ENCODE results near the gene CEPT1. TPM values are rescaled to one million over a fixed set of nuclear protein-coding genes. Genes with fewer than 3 reads are reported as not detected.

CEPT1 gene
- total and polyA plus RNA-seq, 5 experiments from 2014 or later = 18.0 to 59.9 (median 28.6) TPM

- POLR2A ChIA-PET = interaction anchor here (0.7 to 2.0 kb wide), 2 partner anchors 12 to 170 kb away, joined by 3 to 5 read pairs; no protein-coding TSS in a partner anchor
- peaks cover 14 to 80% (median 35%) of the 10 kb centered on the region in 4 donors for H3K4me1 Mint-ChIP-seq
- H3K27ac Mint-ChIP-seq = peak overlapping the region in 5 of 10 donors; percentile 17 to 74 (median 39)
- no peaks in the 10 kb centered on the region for H3K9me3 Mint-ChIP-seq
- ATAC-seq (no peak), DNase-seq (no peak)
- peaks cover 0 to 63% (median 27%) of the 10 kb centered on the region in 3 donors for H3K36me3 Mint-ChIP-seq
- H3K27me3 Mint-ChIP-seq = no peaks in the 10 kb centered on the region
- H3K4me3 Mint-ChIP-seq = peak overlapping the region in 1 of 10 donors; percentile 4
These were observed 8.3 kb upstream of the CEPT1 start for GRCh38 chr1:111131693-111132092.

- peaks cover 9 to 76% (median 28%) of the 10 kb centered on the region in 4 donors for H3K4me1 Mint-ChIP-seq
These were observed 6.2 kb upstream of the CEPT1 start for GRCh38 chr1:111133866-111134265.

DNA sequence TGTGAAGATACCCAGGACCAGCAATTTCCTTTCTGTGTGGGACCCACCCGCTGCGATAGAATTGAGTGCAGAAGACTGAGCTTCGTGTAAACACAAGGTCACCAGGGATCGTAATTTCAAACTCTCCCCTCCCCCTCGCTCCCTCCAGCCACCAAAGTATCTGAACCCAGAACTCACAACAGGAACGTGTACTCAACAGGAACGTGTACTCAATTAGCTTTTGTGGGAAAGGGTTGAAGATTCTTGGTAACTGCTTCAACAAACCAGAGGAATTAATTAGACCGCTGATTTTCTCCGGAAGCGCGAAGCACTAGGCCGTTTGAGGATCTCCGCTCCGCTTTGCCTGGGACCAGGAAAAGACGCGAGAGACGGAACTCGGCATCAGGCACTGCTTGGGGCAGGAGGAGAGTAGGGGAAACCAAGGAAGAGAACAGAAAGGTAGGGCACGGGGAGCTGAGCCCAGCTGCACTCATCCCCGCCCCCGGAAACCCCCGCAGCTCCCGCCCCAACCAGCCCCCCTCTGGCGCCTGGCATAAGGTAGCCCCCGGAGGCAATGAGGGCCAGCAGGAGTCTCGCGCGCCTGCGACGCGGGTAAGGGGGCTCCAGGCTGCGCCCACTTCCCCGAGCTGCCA, 583 bp upstream of the CEPT1 start:
- POLR2A ChIA-PET = interaction anchor here (0.6 to 4.8 kb wide), 22 partner anchors 9 to 264 kb away, joined by 3 to 22 read pairs (median 6); partner anchors contain the start of gene LRIF1
- ATAC-seq (peak; percentile 74), DNase-seq (peak in 8 of 10 donors; percentile 12 to 79 (median 55))
- peaks cover 0 to 29% (median 10%) of the 10 kb centered on the region in 3 donors for H3K36me3 Mint-ChIP-seq
- H3K9me3 Mint-ChIP-seq = no peaks in the 10 kb centered on the region
- peak overlapping the region; percentile 96 to 100 (median 98) for H3K27ac Mint-ChIP-seq
- no peaks in the 10 kb centered on the region for H3K27me3 Mint-ChIP-seq
- peak overlapping the region; percentile 91 to 100 (median 100) for H3K4me3 Mint-ChIP-seq
- peaks cover 20 to 78% (median 52%) of the 10 kb centered on the region in 4 donors for H3K4me1 Mint-ChIP-seq

More at GRCh38 chr1:111133866-111134265, 6.2 kb upstream of the CEPT1 start:
- Mint-ChIP-seq H3K27me3 (no peaks in the 10 kb centered on the region), H3K36me3 (peaks cover 0 to 54% (median 17%) of the 10 kb centered on the region in 3 donors), H3K9me3 (no peaks in the 10 kb centered on the region), H3K4me3 (peak overlapping the region in 1 of 10 donors; percentile 22), H3K27ac (peak overlapping the region in 7 of 10 donors; percentile 0 to 79 (median 48))
- ATAC-seq (no peak), DNase-seq (no peak)
- POLR2A ChIA-PET = no interaction called here

GRCh38 chr1:111140680-111140967, 601 bp downstream of the CEPT1 start:
- POLR2A ChIA-PET = interaction anchor here (1.0 to 4.8 kb wide), 10 partner anchors 10 to 86 kb away, joined by 3 to 22 read pairs (median 11); no protein-coding TSS in a partner anchor
- H3K4me1 Mint-ChIP-seq = peaks cover 22 to 73% (median 54%) of the 10 kb centered on the region in 4 donors
- peak overlapping the region in 9 of 10 donors; percentile 96 to 100 (median 98) for H3K27ac Mint-ChIP-seq

DNA sequence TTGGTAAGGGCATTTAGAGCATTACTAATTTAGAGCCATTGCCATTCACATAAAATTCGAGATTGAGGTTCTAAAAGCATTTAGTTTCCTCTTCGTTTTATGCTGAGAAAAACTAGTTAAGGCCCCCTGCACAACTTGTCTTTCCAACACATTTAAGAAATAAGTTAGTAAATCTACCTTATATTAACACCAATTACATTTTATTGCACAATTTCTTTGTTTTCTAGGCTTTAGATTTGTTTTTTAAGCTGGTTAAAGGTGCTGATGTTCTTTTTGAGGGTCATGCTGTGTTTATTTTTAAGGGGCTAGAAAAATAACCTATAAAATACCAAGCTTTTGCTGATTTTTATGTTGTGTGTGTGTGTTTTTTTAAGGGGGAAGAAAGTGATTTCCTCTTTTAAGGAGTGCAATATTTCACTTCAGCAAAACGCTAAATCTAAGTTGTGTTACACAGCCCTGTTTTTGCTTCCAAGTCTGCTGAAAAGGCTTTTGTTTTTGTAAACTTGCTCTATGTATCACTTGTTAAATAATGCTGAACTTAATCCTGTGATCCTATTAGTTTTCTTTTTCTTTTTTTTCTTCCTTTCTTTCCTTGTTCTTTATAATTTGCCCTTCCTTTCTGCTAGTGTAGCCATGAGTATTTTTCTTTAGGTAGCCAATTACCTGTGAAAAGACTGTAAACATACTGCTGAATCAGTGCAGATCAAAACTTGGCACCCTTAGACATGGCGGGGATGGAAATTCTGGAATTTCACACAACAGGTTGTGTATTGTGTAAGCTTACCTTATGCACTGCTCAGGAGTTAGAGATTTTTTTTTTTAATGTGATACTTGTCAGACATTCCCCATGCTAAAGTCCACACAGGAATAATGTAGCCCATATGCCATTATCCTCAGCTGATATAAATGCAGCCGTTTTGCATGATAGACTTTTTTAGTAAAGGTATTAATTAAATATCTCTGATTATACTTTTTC, 1.5 kb downstream of the CEPT1 start:
- peak overlapping the region in 8 of 10 donors; percentile 53 to 100 (median 97) for H3K27ac Mint-ChIP-seq
- H3K4me1 Mint-ChIP-seq = peaks cover 29 to 75% (median 60%) of the 10 kb centered on the region in 4 donors
- no peaks in the 10 kb centered on the region for H3K27me3 Mint-ChIP-seq
- peaks cover 0 to 26% (median 3%) of the 10 kb centered on the region in 3 donors for H3K36me3 Mint-ChIP-seq
- peak overlapping the region; percentile 91 to 100 (median 100) for H3K4me3 Mint-ChIP-seq
- ATAC-seq (no peak), DNase-seq (no peak)
- H3K9me3 Mint-ChIP-seq = no peaks in the 10 kb centered on the region
- POLR2A ChIA-PET = interaction anchor here (0.7 to 4.8 kb wide), 8 partner anchors 9 to 85 kb away, joined by 3 to 21 read pairs (median 7); no protein-coding TSS in a partner anchor

More at GRCh38 chr1:111140680-111140967, 601 bp downstream of the CEPT1 start:
- ATAC-seq (no peak), DNase-seq (no peak)
- no peaks in the 10 kb centered on the region for H3K27me3 Mint-ChIP-seq
- H3K4me3 Mint-ChIP-seq = peak overlapping the region; percentile 91 to 100 (median 100)
- H3K36me3 Mint-ChIP-seq = peaks cover 0 to 27% (median under 1%) of the 10 kb centered on the region in 3 donors
- H3K9me3 Mint-ChIP-seq = no peaks in the 10 kb centered on the region

DNA sequence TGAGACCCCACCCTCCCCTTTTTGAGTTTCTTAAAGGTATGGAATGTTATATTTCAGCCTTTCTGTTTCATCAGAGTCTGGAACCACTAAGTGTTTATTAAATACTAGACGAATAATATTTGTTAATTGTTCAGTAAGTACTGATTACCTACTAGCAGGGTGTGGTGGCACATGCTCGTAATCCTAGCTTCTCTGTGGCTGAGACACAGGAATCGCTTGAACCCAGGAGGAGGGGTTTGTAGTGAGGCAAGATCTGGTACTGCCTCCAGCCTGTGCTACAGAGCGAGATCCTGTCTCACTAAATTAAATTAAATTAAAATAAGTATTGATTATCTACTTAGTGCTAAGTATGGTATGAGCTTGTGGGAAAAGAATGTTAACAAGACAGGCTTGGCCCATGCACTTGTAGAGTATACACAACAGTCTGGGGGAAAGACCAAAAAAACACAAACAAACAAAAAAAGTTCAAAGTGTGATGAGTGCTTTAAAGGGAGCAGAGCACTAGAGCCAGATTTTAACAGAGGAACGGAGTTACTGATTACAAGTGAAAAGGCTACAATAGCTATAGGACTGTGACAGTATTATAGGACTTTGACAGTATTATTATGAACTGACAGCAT, 2.4 kb downstream of the CEPT1 start:
- Mint-ChIP-seq H3K4me3 (peak overlapping the region in 5 of 10 donors; percentile 18 to 55 (median 40)), H3K4me1 (peaks cover 33 to 81% (median 67%) of the 10 kb centered on the region in 4 donors), H3K36me3 (peaks cover 0 to 28% (median 3%) of the 10 kb centered on the region in 3 donors), H3K27me3 (no peaks in the 10 kb centered on the region), H3K27ac (peak overlapping the region in 4 of 10 donors; percentile 5 to 48 (median 26)), H3K9me3 (no peaks in the 10 kb centered on the region)
- POLR2A ChIA-PET = interaction anchor here (1.1 to 4.8 kb wide), 3 partner anchors 10 to 50 kb away, joined by 3 to 21 read pairs (median 5); no protein-coding TSS in a partner anchor
- DNase-seq (no peak), ATAC-seq (no peak)

DNA sequence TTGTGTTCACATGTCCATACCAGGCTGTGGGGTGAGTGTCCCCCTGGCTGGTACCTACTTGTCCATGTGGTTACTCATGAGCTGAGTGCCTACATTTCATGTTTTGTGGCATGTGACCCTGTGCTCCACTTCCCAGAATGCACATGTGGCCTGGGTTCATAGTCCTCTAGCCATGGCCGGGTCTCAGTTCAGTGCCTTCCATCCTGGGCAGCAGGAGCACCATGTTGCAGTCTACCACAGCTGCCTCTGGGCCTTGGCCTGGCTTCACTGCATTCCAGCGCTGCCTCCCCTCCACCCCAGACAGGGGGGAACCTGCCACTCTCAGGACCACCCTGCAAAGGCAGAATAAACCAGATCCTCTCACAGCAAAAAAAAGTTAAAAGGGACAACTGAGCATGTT, 5.5 kb downstream of the CEPT1 start:
- Mint-ChIP-seq H3K9me3 (no peaks in the 10 kb centered on the region), H3K36me3 (peaks cover 6 to 52% (median 23%) of the 10 kb centered on the region in 3 donors)
- POLR2A ChIA-PET = no interaction called here

GRCh38 chr1:111145963-111146768, 6.1 kb downstream of the CEPT1 start:
- Mint-ChIP-seq H3K4me1 (peaks cover 41 to 88% (median 76%) of the 10 kb centered on the region in 4 donors), H3K9me3 (no peaks in the 10 kb centered on the region), H3K27me3 (no peaks in the 10 kb centered on the region), H3K27ac (peak overlapping the region in 9 of 10 donors; percentile 11 to 85 (median 65)), H3K4me3 (peak overlapping the region in 9 of 10 donors; percentile 8 to 59 (median 48)), H3K36me3 (peaks cover 6 to 58% (median 25%) of the 10 kb centered on the region in 3 donors)
- DNase-seq = no peak
- POLR2A ChIA-PET = interaction anchor here (0.7 kb wide), 3 partner anchors 42 to 50 kb away, joined by 3 to 5 read pairs (median 4); no protein-coding TSS in a partner anchor
- ATAC-seq = no peak

More for the DNA sequence above, 5.5 kb downstream of the CEPT1 start:
- peak overlapping the region in 3 of 10 donors; percentile 11 to 58 (median 25) for H3K4me3 Mint-ChIP-seq
- H3K27me3 Mint-ChIP-seq = no peaks in the 10 kb centered on the region
- DNase-seq (no peak), ATAC-seq (no peak)
- peaks cover 40 to 86% (median 77%) of the 10 kb centered on the region in 4 donors for H3K4me1 Mint-ChIP-seq
- peak overlapping the region in 9 of 10 donors; percentile 19 to 84 (median 55) for H3K27ac Mint-ChIP-seq

DNA sequence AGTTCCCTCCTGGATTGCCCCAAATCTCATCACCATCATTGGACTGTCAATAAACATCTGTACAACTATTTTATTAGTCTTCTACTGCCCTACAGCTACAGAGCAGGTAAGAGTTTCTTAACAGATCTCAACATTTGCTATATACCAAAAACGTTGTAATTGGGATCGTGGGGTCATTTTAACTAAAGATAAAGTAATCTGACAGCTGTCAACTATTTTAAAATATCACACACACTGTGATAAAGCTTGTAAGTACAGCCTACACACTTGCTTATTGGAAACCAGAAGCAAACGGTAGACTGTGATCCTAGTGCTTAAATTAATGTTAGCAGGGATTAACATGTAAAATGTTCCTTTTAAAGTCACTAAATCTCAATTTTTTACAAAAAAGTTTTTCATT, 7.9 kb downstream of the CEPT1 start:
- Mint-ChIP-seq H3K4me3 (peak overlapping the region in 2 of 10 donors; percentile 9 to 57), H3K9me3 (no peaks in the 10 kb centered on the region), H3K4me1 (peaks cover 41 to 88% (median 77%) of the 10 kb centered on the region in 4 donors), H3K36me3 (peaks cover 10 to 76% (median 35%) of the 10 kb centered on the region in 3 donors), H3K27me3 (no peaks in the 10 kb centered on the region), H3K27ac (no peak overlapping the region)
- DNase-seq (no peak), ATAC-seq (no peak)
- POLR2A ChIA-PET = no interaction called here

- POLR2A ChIA-PET = no interaction called here
- DNase-seq (no peak), ATAC-seq (no peak)
- peaks cover 10 to 78% (median 40%) of the 10 kb centered on the region in 3 donors for H3K36me3 Mint-ChIP-seq
- H3K4me1 Mint-ChIP-seq = peaks cover 43 to 88% (median 77%) of the 10 kb centered on the region in 4 donors
- peak overlapping the region in 3 of 10 donors; percentile 0 to 34 (median 8) for H3K4me3 Mint-ChIP-seq
- H3K9me3 Mint-ChIP-seq = no peaks in the 10 kb centered on the region
- peak overlapping the region in 1 of 10 donors; percentile 6 for H3K27ac Mint-ChIP-seq
- no peaks in the 10 kb centered on the region for H3K27me3 Mint-ChIP-seq
These were observed 8.4 kb downstream of the CEPT1 start for GRCh38 chr1:111148376-111148881.

DNA sequence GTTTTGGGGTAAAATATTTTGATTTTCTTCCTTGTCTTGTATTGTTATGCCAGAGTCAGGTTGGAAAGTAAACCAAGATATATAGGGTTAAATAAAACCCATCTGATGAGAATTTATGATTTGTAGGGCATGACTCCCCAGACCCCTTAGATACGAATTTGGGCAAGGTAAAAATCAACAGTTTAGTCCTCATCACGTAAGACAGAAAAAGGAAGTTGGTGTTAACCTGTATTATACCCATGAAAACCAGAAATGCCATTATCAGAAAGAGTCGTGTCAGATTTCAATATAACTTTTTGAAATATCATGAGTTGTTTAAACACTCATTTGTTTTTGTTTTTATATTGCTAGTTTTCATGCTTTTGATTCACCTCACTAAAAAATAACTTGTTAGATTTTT, 11.8 kb downstream of the CEPT1 start:
- Mint-ChIP-seq H3K27ac (peak overlapping the region in 8 of 10 donors; percentile 33 to 85 (median 68)), H3K4me3 (peak overlapping the region; percentile 26 to 78 (median 58)), H3K9me3 (no peaks in the 10 kb centered on the region), H3K27me3 (no peaks in the 10 kb centered on the region), H3K4me1 (peaks cover 45 to 85% (median 81%) of the 10 kb centered on the region in 4 donors), H3K36me3 (peaks cover 10 to 94% (median 59%) of the 10 kb centered on the region in 3 donors)
- POLR2A ChIA-PET = no interaction called here
- ATAC-seq = no peak
- no peak for DNase-seq
